Calu3 (cell line): ENCODE results near the gene STXBP1. TPM values are rescaled to one million over a fixed set of nuclear protein-coding genes. Genes with fewer than 3 reads are reported as not detected.
"Not testable (repeated sequence)": the region's sequence is repeated elsewhere in the genome, so short reads cannot be mapped to it uniquely, and the experiment has no call there.

Source experiments
- BruUV-seq: library from RNA; stranded (reverse); fragments of 400-500 nt; replicated peaks from 2 replicates; lab custom pipeline; 2021; lab: Mats Ljungman, UMichigan
- CTCF ChIA-PET: fragments of 300-600 bp; sonication (Branson Sonifier 250); formaldehyde crosslinking; loops from one replicate; lab custom pipeline; 2022; ENCODE audit warnings: antibody characterized with exemption; lab: Charles Lee
- DNase-seq: peaks from one replicate; pipeline ENCODE4 v3.0.0; 2022
- H3K27ac Mint-ChIP-seq: one replicate; pipeline ENCODE4 v1.8.0; 2022; ENCODE audit warnings: mixed read lengths; ENCODE audit not compliant: unreplicated experiment
- H3K27me3 Mint-ChIP-seq: one replicate; pipeline ENCODE4 v1.8.0; 2022; ENCODE audit warnings: mixed read lengths; ENCODE audit not compliant: unreplicated experiment
- H3K36me3 Mint-ChIP-seq: one replicate; pipeline ENCODE4 v1.8.0; 2022; ENCODE audit warnings: mild to moderate bottlenecking, moderate library complexity, mixed read lengths; ENCODE audit not compliant: insufficient read depth, unreplicated experiment
- H3K4me1 Mint-ChIP-seq: one replicate; pipeline ENCODE4 v1.8.0; 2022; ENCODE audit warnings: mild to moderate bottlenecking, low read depth, mixed read lengths; ENCODE audit not compliant: unreplicated experiment
- H3K4me3 Mint-ChIP-seq: one replicate; pipeline ENCODE4 v1.8.0; 2022; ENCODE audit warnings: mild to moderate bottlenecking, low read depth, moderate library complexity, mixed read lengths; ENCODE audit not compliant: unreplicated experiment
- H3K9me3 Mint-ChIP-seq: one replicate; pipeline ENCODE4 v1.8.0; 2022; ENCODE audit warnings: low read depth, mixed read lengths; ENCODE audit not compliant: unreplicated experiment
- CTCF ChIP-seq: fragments of 200-600 bp; IDR thresholded peaks from one replicate; pipeline ENCODE4 v1.8.0; 2022; ENCODE audit warnings: antibody characterized with exemption; ENCODE audit not compliant: unreplicated experiment
- intact Hi-C: fragments of 100-400 bp; cut with micrococcal nuclease; formaldehyde crosslinking; loops from one replicate; pipeline ENCODE4 v1.10.0; 2022; ENCODE audit not compliant: unreplicated experiment
- total RNA-seq: library from RNA; stranded (reverse); gene quantifications from 2 replicates; pipeline ENCODE4 v1.2.3, GENCODE V29; 2022

Gene STXBP1
- total RNA-seq, 1 experiment from 2014 or later = 5.9 TPM

- Mint-ChIP-seq H3K27ac (peak overlapping the region; percentile 77), H3K9me3 (no peaks in the 10 kb centered on the region), H3K4me3 (peak overlapping the region; percentile 66), H3K27me3 (no peaks in the 10 kb centered on the region), H3K36me3 (peaks cover 21% of the 10 kb centered on the region), H3K4me1 (peaks cover 25% of the 10 kb centered on the region)
- BruUV-seq = TSS peak; percentile 93
- no peak for DNase-seq
- TF ChIP-seq CTCF = no peak
- CTCF ChIA-PET = interaction anchor here (0.5 to 1.6 kb wide), 9 partner anchors 11 to 689 kb away, joined by 3 to 7 read pairs (median 4); no protein-coding TSS in a partner anchor
- intact Hi-C loops = no loop called here
Observed at GRCh38 chr9:127578627-127578951, 33.5 kb upstream of the STXBP1 start.

GRCh38 chr9:127578952-127579853 lies 32.9 kb upstream of the STXBP1 start:
- no peaks in the 10 kb centered on the region for H3K27me3 Mint-ChIP-seq
- DNase-seq = peak; percentile 88
- peaks cover 25% of the 10 kb centered on the region for H3K4me1 Mint-ChIP-seq
- CTCF ChIA-PET = interaction anchor here (0.5 to 1.6 kb wide), 10 partner anchors 12 to 216 kb away, joined by 3 to 7 read pairs (median 4); no protein-coding TSS in a partner anchor
- peak overlapping the region; percentile 66 for H3K4me3 Mint-ChIP-seq
- intact Hi-C loops = no loop called here
- H3K9me3 Mint-ChIP-seq = no peaks in the 10 kb centered on the region
- BruUV-seq = TSS peak; percentile 64
- peak overlapping the region; percentile 77 for H3K27ac Mint-ChIP-seq
- peaks cover 20% of the 10 kb centered on the region for H3K36me3 Mint-ChIP-seq
- TF ChIP-seq CTCF = no peak

- no peaks in the 10 kb centered on the region for H3K9me3 Mint-ChIP-seq
- no peak overlapping the region for H3K4me3 Mint-ChIP-seq
- DNase-seq = no peak
- H3K27me3 Mint-ChIP-seq = no peaks in the 10 kb centered on the region
- peaks cover 9% of the 10 kb centered on the region for H3K36me3 Mint-ChIP-seq
- no TSS peak for BruUV-seq
- TF ChIP-seq CTCF = no peak
- intact Hi-C loops = no loop called here
- H3K27ac Mint-ChIP-seq = no peak overlapping the region
- H3K4me1 Mint-ChIP-seq = peaks cover 25% of the 10 kb centered on the region
- CTCF ChIA-PET = no interaction called here
Observed at GRCh38 chr9:127580366-127580765, 31.7 kb upstream of the STXBP1 start.

- Mint-ChIP-seq H3K4me3 (no peak overlapping the region), H3K27me3 (no peaks in the 10 kb centered on the region), H3K9me3 (no peaks in the 10 kb centered on the region), H3K27ac (no peak overlapping the region), H3K4me1 (peaks cover 26% of the 10 kb centered on the region), H3K36me3 (peaks cover 9% of the 10 kb centered on the region)
- no peak for DNase-seq
- no peak for TF ChIP-seq CTCF
- BruUV-seq = no TSS peak
- intact Hi-C loops = no loop called here
- CTCF ChIA-PET = no interaction called here
Observed at GRCh38 chr9:127580879-127581475, 31.1 kb upstream of the STXBP1 start.

GRCh38 chr9:127584474-127584805 lies 27.6 kb upstream of the STXBP1 start:
- CTCF ChIA-PET = interaction anchor here (0.7 to 0.8 kb wide), 2 partner anchors 10 to 97 kb away, joined by 4 to 6 read pairs; no protein-coding TSS in a partner anchor
- H3K36me3 Mint-ChIP-seq, intact Hi-C loops, H3K27me3 Mint-ChIP-seq, DNase-seq, H3K27ac Mint-ChIP-seq, BruUV-seq, H3K4me3 Mint-ChIP-seq, H3K9me3 Mint-ChIP-seq: not testable (repeated sequence)
- H3K4me1 Mint-ChIP-seq = peaks cover 17% of the 10 kb centered on the region
